Activated CD4-positive, alpha-beta memory T cell treated with anti-CD3 and anti-CD28 coated beads, Interleukin-2, amount 10 ng/mL, durations not matched to agents 7 days and 5 days (primary cell): Measurements from ENCODE around the gene TP53BP2. TPM values are rescaled to one million over a fixed set of nuclear protein-coding genes. Genes with fewer than 3 reads are reported as not detected.
"Not testable (repeated sequence)": the region's sequence is repeated elsewhere in the genome, so short reads cannot be mapped to it uniquely, and the experiment has no call there.

ENCODE experiments used
- CTCF ChIA-PET: fragments of 350-600 bp; sonication (Branson Sonifier 250); formaldehyde crosslinking; loops from one replicate; lab custom pipeline; 2021; ENCODE audit warnings: antibody characterized with exemption, inconsistent platforms; lab: Charles Lee
- POLR2A ChIA-PET: fragments of 350-600 bp; sonication (Branson Sonifier 250); formaldehyde crosslinking; loops from one replicate; lab custom pipeline; 2021; ENCODE audit warnings: antibody characterized with exemption; lab: Charles Lee
- DNase-seq: peaks from one replicate; pipeline ENCODE4 v3.0.0-alpha.2; 2020
- H3K27ac Mint-ChIP-seq: one replicate; pipeline ENCODE4 v1.8.0; 2021; ENCODE audit warnings: mild to moderate bottlenecking, mixed read lengths
- H3K27me3 Mint-ChIP-seq: one replicate; pipeline ENCODE4 v1.8.0; 2021; ENCODE audit warnings: mixed read lengths
- H3K36me3 Mint-ChIP-seq: one replicate; pipeline ENCODE4 v1.8.0; 2021; ENCODE audit warnings: low read depth, mixed read lengths
- H3K4me1 Mint-ChIP-seq: one replicate; pipeline ENCODE4 v1.8.0; 2021; ENCODE audit warnings: mixed read lengths
- H3K4me3 Mint-ChIP-seq: one replicate; pipeline ENCODE4 v1.8.0; 2021; ENCODE audit warnings: mild to moderate bottlenecking, mixed read lengths
- H3K9me3 Mint-ChIP-seq: one replicate; pipeline ENCODE4 v1.8.0; 2021; ENCODE audit warnings: mixed read lengths
- total RNA-seq, 2 experiments: library from RNA; stranded (reverse); gene quantifications; one replicate each; pipeline ENCODE4 v1.2.3, GENCODE V29; 2021

TP53BP2 gene, protein sequence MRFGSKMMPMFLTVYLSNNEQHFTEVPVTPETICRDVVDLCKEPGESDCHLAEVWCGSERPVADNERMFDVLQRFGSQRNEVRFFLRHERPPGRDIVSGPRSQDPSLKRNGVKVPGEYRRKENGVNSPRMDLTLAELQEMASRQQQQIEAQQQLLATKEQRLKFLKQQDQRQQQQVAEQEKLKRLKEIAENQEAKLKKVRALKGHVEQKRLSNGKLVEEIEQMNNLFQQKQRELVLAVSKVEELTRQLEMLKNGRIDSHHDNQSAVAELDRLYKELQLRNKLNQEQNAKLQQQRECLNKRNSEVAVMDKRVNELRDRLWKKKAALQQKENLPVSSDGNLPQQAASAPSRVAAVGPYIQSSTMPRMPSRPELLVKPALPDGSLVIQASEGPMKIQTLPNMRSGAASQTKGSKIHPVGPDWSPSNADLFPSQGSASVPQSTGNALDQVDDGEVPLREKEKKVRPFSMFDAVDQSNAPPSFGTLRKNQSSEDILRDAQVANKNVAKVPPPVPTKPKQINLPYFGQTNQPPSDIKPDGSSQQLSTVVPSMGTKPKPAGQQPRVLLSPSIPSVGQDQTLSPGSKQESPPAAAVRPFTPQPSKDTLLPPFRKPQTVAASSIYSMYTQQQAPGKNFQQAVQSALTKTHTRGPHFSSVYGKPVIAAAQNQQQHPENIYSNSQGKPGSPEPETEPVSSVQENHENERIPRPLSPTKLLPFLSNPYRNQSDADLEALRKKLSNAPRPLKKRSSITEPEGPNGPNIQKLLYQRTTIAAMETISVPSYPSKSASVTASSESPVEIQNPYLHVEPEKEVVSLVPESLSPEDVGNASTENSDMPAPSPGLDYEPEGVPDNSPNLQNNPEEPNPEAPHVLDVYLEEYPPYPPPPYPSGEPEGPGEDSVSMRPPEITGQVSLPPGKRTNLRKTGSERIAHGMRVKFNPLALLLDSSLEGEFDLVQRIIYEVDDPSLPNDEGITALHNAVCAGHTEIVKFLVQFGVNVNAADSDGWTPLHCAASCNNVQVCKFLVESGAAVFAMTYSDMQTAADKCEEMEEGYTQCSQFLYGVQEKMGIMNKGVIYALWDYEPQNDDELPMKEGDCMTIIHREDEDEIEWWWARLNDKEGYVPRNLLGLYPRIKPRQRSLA
- total RNA-seq: 10 to 100 TPM; 34.4 to 36.0 TPM

DNA sequence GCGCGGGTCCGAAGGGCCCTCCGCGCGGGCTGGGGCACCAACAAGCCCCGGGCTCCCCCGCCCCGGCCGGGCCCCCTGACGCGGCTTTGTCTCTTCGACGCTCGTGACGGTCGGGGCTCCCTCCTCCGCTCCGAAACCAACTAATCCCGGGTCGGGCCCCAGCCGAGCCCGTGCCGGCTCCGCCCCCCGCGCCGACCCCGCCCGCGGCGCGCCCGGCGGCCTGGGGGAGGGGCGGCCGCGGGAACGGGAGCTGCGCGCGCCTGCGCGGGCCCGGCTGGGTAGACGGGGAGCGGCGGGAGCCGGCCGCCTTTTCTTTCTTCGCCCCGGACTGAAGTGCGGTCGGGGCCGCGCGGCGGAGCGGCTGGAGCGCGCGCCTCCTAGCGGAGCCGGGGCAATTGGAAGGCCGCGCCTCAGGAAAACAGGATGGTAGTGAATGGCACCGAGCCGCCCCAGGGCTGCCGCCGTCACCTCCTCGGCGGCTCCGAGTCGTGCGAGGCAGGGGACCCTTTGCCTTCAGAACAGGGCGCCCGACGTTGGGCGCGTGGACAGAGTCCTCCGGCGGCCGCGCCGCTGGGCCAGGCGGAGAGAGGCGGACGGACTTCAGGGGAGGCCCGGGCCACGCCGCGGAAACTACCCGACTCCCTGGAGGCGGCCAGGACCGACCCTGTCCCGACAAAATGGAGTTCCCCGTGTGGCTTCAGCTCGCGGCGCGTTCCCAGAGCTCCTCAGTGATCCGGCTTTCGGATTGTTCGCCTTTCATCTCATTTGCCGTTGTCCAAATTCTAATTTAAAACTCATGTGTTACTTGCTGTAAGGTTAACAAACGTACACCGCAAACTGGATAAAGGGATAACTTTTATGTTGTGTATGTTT lies at the start of gene TP53BP2:
TP53BP2 (minus strand) TSS at position 138 of the 873 bp plus-strand sequence. CDS start 267 bp downstream, outside the sequence.
- H3K27ac Mint-ChIP-seq: peak within 1 kb of the TSS; percentile 98
- peaks cover 38% of the 10 kb centered on the region for H3K4me1 Mint-ChIP-seq
- CTCF ChIA-PET: interaction anchor here (0.5 to 3.9 kb wide), 10 partner anchors 8 to 1604 kb away, joined by 3 to 12 read pairs (median 4); no protein-coding TSS in a partner anchor
- POLR2A ChIA-PET: interaction anchor here (0.7 to 3.9 kb wide), 23 partner anchors 8 to 770 kb away, joined by 3 to 96 read pairs (median 7); partner anchors contain the start of genes CAPN2, CNIH3 and DEGS1
- H3K4me3 Mint-ChIP-seq: peak within 1 kb of the TSS; percentile 98
- peaks cover 19% of the 10 kb centered on the region for H3K36me3 Mint-ChIP-seq
- H3K9me3 Mint-ChIP-seq: peaks cover 7% of the 10 kb centered on the region
- peaks cover 1% of the 10 kb centered on the region for H3K27me3 Mint-ChIP-seq
- DNase-seq: peak; percentile 83

DNA sequence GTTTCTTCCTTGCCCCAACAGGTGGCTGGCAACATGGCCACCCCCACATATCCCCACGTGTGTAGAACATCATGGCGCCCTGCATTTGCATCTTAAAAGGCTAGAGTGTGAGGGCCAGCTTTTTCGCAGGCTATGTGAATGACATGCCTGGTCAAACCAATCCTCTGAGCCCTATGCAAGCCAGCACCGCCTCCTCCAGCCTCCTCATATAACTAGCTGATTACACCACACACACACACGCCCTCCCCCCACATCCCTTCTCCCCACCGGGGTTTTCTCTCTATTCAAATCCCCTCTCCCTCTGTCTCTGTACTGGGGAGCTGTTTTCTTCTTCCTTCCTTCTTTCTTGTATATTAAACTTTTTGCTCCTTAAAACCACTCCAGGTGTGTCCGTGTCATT lies 44.7 kb upstream of the TP53BP2 start:
- H3K4me1 Mint-ChIP-seq: not testable (repeated sequence)

DNA sequence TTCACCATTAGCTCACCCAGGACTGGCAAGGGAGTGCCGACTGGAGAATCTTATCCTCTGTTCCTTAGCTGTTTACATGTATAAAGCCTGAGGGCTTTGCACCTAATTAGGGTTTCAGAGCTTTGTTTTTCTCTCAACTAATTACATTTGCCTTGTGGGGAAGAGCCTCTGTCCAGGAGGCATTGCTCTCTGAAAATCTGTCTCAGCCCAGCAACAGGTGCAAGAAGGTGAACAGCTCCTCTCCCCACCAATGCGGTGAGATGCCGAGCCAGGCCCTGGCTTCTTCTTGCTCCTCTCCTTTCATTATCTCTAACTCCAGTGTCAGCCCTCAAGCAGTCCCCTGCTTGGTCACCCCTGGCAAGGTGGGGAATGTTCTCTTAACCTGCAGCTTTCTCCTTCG lies 43.6 kb upstream of the TP53BP2 start:
- H3K4me3 Mint-ChIP-seq, DNase-seq, H3K27me3 Mint-ChIP-seq, H3K9me3 Mint-ChIP-seq, CTCF ChIA-PET, H3K36me3 Mint-ChIP-seq, H3K4me1 Mint-ChIP-seq, H3K27ac Mint-ChIP-seq: not testable (repeated sequence)
- POLR2A ChIA-PET: interaction anchor here (0.6 kb wide), 1 partner anchor 9 kb away, joined by 3 read pairs; no protein-coding TSS in a partner anchor

More for the DNA sequence above, 44.7 kb upstream of the TP53BP2 start:
- H3K27ac Mint-ChIP-seq, H3K27me3 Mint-ChIP-seq, DNase-seq, H3K36me3 Mint-ChIP-seq, H3K9me3 Mint-ChIP-seq, CTCF ChIA-PET, POLR2A ChIA-PET, H3K4me3 Mint-ChIP-seq: not testable (repeated sequence)

DNA sequence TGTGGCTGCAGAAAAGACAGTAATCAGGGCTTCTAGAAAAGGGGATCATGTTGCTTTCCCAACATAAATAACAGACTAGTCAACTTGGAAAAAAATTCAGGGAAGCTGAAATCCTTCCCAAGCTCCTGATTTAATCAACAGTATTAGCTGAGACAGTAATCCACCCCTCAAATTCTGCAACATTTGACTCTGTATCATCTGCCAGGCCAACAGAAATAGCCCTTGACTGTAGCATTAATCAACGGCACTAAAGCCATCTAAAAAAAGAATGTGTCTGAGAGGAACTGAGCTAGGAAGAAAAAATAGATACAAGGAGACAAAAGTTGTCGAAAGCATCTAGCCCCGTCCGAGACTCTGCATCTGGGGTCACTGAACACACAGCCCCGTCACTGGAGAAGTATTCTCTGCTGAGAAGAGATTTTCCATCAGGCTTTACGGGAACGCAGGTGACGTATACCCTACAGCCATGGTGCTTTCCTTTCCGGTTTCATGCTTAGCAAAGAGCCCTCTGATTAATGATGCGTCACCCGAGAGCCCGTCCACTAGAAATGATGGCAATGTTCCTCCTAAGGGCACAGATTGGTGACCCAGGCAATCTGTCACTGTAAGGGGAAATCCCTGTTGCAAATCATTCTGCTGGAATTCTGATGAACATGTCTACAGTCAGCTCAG lies 42.1 kb upstream of the TP53BP2 start:
- POLR2A ChIA-PET: no interaction called here
- no peaks in the 10 kb centered on the region for H3K36me3 Mint-ChIP-seq
- no peaks in the 10 kb centered on the region for H3K9me3 Mint-ChIP-seq
- no peak for DNase-seq
- no peak overlapping the region for H3K4me3 Mint-ChIP-seq
- CTCF ChIA-PET: no interaction called here
- H3K27ac Mint-ChIP-seq: no peak overlapping the region
- H3K4me1 Mint-ChIP-seq: no peaks in the 10 kb centered on the region
- H3K27me3 Mint-ChIP-seq: no peaks in the 10 kb centered on the region

DNA sequence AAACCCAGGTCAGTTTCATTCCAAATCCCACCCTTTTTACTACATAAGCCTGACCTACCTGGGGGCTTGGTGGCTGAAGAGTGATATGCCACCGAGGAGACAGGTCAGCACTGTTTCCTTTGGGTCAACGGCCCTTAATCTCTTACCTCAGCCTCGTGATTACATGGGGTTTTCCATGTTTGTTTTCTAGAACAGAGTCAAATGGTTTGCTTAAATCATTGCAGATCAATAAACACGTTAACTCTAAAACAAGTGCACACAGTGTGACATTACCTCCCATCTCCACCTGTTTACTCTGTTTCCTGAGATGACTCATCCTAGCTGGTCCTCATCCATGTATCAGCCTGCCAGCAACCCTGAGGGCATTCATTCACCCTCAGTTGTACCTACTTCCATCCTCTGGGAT lies 40.8 kb upstream of the TP53BP2 start:
- DNase-seq: no peak
- Mint-ChIP-seq H3K27me3 (peaks cover 2% of the 10 kb centered on the region), H3K4me3 (no peak overlapping the region), H3K4me1 (no peaks in the 10 kb centered on the region), H3K9me3 (no peaks in the 10 kb centered on the region), H3K36me3 (no peaks in the 10 kb centered on the region), H3K27ac (no peak overlapping the region)
- POLR2A ChIA-PET: no interaction called here
- CTCF ChIA-PET: no interaction called here

DNA sequence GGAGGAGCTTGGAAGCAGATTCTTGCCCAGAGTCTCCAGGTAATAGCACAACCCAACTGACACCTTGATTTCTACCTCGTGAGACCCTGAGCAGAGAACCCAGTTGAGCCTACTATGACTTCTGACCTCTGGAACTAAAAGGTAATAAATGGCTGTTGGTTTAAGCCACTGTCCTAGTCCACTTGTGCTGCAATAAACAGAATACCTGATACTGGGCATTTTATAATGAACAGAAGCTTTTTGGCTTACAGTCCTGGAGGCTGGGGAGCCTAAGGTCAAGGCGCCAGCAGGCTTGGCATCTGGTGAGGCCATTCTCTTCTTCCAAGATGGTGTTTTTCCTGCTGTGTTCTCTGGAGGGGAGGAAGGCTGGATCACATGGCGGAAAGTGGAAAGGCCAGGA lies 39.9 kb upstream of the TP53BP2 start:
- Mint-ChIP-seq H3K27me3 (peaks cover 6% of the 10 kb centered on the region), H3K36me3 (no peaks in the 10 kb centered on the region), H3K9me3 (no peaks in the 10 kb centered on the region), H3K27ac (no peak overlapping the region), H3K4me3 (no peak overlapping the region), H3K4me1 (no peaks in the 10 kb centered on the region)
- DNase-seq: no peak
- ChIA-PET CTCF (no interaction called here), POLR2A (no interaction called here)

DNA sequence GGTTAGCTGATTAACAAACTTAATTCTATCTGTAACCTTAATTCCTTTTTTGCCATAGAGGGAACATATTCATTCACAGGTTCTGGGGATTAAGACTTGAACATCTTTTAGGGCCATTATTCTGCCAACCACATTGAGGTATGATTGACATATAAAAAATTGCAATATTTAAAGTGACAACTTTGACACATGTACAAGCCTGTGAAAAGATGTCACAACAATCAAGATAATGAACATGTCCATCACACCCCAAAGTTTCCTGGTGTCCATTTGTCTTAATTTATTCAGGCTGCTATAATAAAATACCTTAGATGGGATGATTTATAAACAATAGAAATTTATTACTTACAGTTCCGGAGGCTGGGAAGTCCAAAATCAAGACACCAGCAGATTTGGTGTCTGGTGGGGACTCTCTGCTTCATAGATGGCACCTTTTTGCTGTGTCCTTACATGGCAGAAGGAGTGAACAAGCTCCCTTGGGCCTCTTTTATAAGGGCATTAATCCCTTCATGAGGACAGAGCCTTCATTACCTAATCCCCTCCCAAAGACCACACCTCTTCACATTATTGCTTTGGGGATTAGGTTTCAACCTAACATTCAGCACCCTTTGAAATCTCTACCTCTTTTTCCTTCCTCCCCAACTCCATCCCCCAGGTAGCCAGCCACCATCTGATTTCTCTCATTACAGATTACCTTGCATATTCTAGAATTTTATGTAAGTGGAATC lies 33.0 kb upstream of the TP53BP2 start:
- Mint-ChIP-seq H3K4me3 (no peak overlapping the region), H3K36me3 (no peaks in the 10 kb centered on the region), H3K27ac (no peak overlapping the region), H3K4me1 (no peaks in the 10 kb centered on the region), H3K27me3 (peaks cover 14% of the 10 kb centered on the region), H3K9me3 (no peaks in the 10 kb centered on the region)
- POLR2A ChIA-PET: no interaction called here
- DNase-seq: no peak
- CTCF ChIA-PET: no interaction called here

DNA sequence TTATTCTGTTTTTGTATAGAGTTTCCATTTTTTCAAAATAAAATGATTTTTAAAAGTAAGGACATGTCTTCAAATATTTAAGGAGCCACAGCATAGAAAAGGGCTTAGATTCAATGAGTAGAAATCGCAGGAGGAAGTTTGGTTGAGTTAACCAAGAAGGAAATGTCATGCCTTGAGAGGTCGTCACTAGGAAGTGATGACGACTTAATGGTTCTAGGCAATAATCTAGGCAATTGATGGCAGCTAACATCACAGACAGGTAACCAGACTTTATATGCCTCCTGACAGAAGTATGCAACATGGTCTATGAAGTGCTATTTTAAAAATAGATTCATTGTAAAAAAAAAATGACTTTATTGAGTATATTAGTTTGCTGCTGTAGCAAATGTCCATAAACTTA lies 32.1 kb upstream of the TP53BP2 start:
- Mint-ChIP-seq H3K4me1 (no peaks in the 10 kb centered on the region), H3K36me3 (no peaks in the 10 kb centered on the region), H3K27me3 (peaks cover 17% of the 10 kb centered on the region), H3K27ac (no peak overlapping the region), H3K4me3 (no peak overlapping the region), H3K9me3 (no peaks in the 10 kb centered on the region)
- no peak for DNase-seq
- POLR2A ChIA-PET: no interaction called here
- CTCF ChIA-PET: no interaction called here

DNA sequence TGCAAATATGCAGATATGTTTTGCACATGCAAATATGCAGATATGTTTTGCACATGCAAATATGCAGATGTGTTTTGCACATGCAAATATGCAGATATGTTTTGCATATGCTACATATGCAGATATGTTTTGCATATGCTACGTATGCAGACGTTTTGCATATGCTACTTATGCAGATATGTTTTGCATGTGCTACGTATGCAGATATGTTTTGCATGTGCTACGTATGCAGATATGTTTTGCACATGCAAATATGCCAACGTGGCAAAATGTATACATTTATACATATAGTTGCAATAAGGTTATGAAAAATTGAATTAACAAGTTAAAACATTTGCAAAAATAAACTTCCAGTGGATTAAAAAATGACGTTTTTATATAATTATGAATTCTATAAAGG lies 30.8 kb upstream of the TP53BP2 start:
- peaks cover 25% of the 10 kb centered on the region for H3K27me3 Mint-ChIP-seq
- H3K4me3 Mint-ChIP-seq: no peak overlapping the region
- no peak overlapping the region for H3K27ac Mint-ChIP-seq
- CTCF ChIA-PET: no interaction called here
- POLR2A ChIA-PET: no interaction called here
- H3K36me3 Mint-ChIP-seq: no peaks in the 10 kb centered on the region
- H3K4me1 Mint-ChIP-seq: no peaks in the 10 kb centered on the region
- DNase-seq: no peak
- no peaks in the 10 kb centered on the region for H3K9me3 Mint-ChIP-seq

DNA sequence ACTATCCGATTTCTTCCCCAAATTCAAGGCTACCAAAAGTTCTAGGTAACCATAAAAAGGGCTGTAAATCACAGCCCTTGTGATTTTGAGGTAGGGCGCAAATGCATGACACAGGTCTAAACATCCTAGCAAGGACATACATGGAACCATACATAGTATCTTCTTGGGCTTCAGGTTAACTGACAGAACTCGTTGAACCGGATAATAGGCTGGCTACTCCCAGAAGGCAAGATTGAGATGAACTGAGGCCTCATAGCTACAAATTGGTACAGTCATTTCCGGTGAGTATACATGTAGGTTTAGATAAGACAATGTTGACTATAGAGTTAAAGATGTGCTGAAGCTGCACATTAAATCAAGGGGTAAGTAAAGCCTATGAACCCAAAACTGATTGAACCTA lies 27.3 kb upstream of the TP53BP2 start:
- CTCF ChIA-PET: no interaction called here
- H3K4me3 Mint-ChIP-seq: no peak overlapping the region
- peaks cover 29% of the 10 kb centered on the region for H3K27me3 Mint-ChIP-seq
- no peaks in the 10 kb centered on the region for H3K9me3 Mint-ChIP-seq
- POLR2A ChIA-PET: no interaction called here
- no peaks in the 10 kb centered on the region for H3K36me3 Mint-ChIP-seq
- no peak overlapping the region for H3K27ac Mint-ChIP-seq
- no peaks in the 10 kb centered on the region for H3K4me1 Mint-ChIP-seq
- no peak for DNase-seq

DNA sequence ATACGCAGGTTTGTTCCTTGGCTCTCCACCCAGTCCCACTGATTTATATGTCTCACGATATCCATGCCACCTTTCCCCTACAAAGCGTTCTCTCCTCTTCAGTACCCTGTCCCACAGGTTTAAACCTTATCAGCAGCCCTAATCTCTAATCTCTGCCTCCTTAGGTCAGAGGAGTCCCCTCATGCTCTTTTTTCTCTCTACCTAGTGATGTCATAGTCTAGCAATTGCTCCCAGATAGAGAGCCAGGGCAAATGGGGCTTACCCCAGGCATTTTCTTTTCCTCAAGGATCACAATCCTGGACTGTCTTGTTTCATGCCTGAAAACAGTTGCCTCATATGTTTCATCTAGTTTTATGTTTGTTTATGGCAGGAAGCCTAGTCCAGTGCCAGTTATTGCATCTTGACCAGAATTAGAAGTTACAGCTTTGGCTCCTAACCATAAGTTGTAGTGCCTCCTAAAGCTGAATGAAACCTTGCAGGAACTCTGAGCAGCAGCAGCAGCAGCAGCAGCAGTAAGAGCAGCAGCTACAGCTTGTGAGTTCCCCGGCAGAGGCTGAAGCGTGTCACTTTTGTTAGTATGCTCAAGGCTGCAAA lies 26.7 kb upstream of the TP53BP2 start:
- Mint-ChIP-seq H3K4me3 (no peak overlapping the region), H3K9me3 (no peaks in the 10 kb centered on the region), H3K27me3 (peaks cover 33% of the 10 kb centered on the region), H3K4me1 (no peaks in the 10 kb centered on the region), H3K27ac (no peak overlapping the region), H3K36me3 (no peaks in the 10 kb centered on the region)
- ChIA-PET CTCF (no interaction called here), POLR2A (no interaction called here)
- no peak for DNase-seq
